Panc1 (cell line): Measurements from ENCODE around the gene PLD2. TPM values are rescaled to one million over a fixed set of nuclear protein-coding genes. Genes with fewer than 3 reads are reported as not detected.
A peak's percentile ranks its signal among the peaks of the same experiment; 100 is the strongest.

Source experiments
- ATAC-seq: fragments of 200-7000 bp; cut with Tn5 transposase; 2 replicates; pipeline ENCODE4 v1.9.1; 2020; ENCODE audit warnings: mild to moderate bottlenecking, moderate library complexity
- Bru-seq: library from RNA; stranded (reverse); fragments of 400-500 nt; gene quantifications from one replicate; lab custom pipeline; 2021; lab: Mats Ljungman, UMichigan
- BruChase-seq, 2 experiments: library from RNA; stranded (reverse); fragments of 400-500 nt; gene quantifications; one replicate each; lab custom pipeline; 2021; lab: Mats Ljungman, UMichigan
- BruUV-seq: library from RNA; stranded (reverse); fragments of 400-500 nt; replicated peaks from 2 replicates; lab custom pipeline; 2021; lab: Mats Ljungman, UMichigan
- CTCF ChIA-PET: fragments of 300-600 bp; sonication (Branson Sonifier 250); formaldehyde crosslinking; loops from one replicate; lab custom pipeline; 2022; ENCODE audit warnings: antibody characterized with exemption; lab: Charles Lee
- POLR2A ChIA-PET: fragments of 300-600 bp; sonication (Branson Sonifier 250); formaldehyde crosslinking; loops from one replicate; lab custom pipeline; 2022; ENCODE audit warnings: antibody characterized with exemption; lab: Charles Lee
- DNase-seq: peaks from one replicate; pipeline ENCODE4 v3.0.0-alpha.2; 2010; ENCODE audit warnings: low read depth, low spot score
- H3K27ac ChIP-seq: 2 replicates; pipeline ENCODE4 v1.5.1; 2011; ENCODE audit warnings: mild to moderate bottlenecking, low read length, inconsistent platforms
- H3K27me3 ChIP-seq: fragments of 200-500 bp; sonication (Bioruptor generic); 2 replicates; pipeline ENCODE4 v1.6.0; 2014; ENCODE audit warnings: low read length, inconsistent platforms; ENCODE audit not compliant: control insufficient read depth, insufficient read depth
- H3K36me3 ChIP-seq: fragments of 200-500 bp; sonication (Bioruptor generic); 2 replicates; pipeline ENCODE4 v1.5.1; 2014; ENCODE audit warnings: inconsistent platforms, mild to moderate bottlenecking, low read length, moderate library complexity; ENCODE audit not compliant: control insufficient read depth, insufficient read depth
- H3K4me1 ChIP-seq: 2 replicates; pipeline ENCODE4 v1.5.1; 2011; ENCODE audit warnings: inconsistent platforms, mild to moderate bottlenecking, low read length, moderate library complexity; ENCODE audit not compliant: control insufficient read depth, insufficient read depth
- H3K4me3 ChIP-seq, 2 experiments: 2 replicates each; pipeline ENCODE4 v1.5.1; 2011 to 2012; ENCODE audit warnings: low read depth in 2 of 2, low read length in 2 of 2, mild to moderate bottlenecking in 2 of 2, inconsistent platforms in 1 of 2, moderate library complexity in 1 of 2
- H3K9me3 ChIP-seq: fragments of 200-500 bp; sonication (Bioruptor generic); 2 replicates; pipeline ENCODE4 v1.5.1; 2014; ENCODE audit warnings: low read depth, mild to moderate bottlenecking, inconsistent platforms, low read length, moderate library complexity; ENCODE audit not compliant: control insufficient read depth, insufficient read depth
- POLR2AphosphoS5 ChIP-seq: IDR thresholded peaks from 2 replicates; pipeline ENCODE4 v1.6.1; 2012; ENCODE audit warnings: mild to moderate bottlenecking, low read depth, low read length, moderate library complexity
- SIN3A ChIP-seq: IDR thresholded peaks from 2 replicates; pipeline ENCODE4 v1.6.1; 2012; ENCODE audit warnings: low read depth, mild to moderate bottlenecking, low read length, moderate library complexity, borderline replicate concordance; ENCODE audit not compliant: insufficient read depth
- TCF7L2 ChIP-seq: IDR thresholded peaks from 2 replicates; pipeline ENCODE4 v1.6.1; 2011; ENCODE audit warnings: mild to moderate bottlenecking, low read depth, low read length, inconsistent platforms
- in situ Hi-C: cut with HindIII; loops from 2 replicates; pipeline ENCODE4 v1.10.0; 2016; ENCODE audit warnings: low sequenced_read_pairs, low pct_unique_long_range_greater_than_20kb
- intact Hi-C: fragments of 100-400 bp; cut with micrococcal nuclease; formaldehyde crosslinking; loops from one replicate; pipeline ENCODE4 v1.10.0; 2022; ENCODE audit not compliant: unreplicated experiment
- long read RNA-seq: library from polyadenylated mRNA; unstranded; transcript quantifications from one replicate; pipeline ENCODE4 v2.0.0, GENCODE V29; 2021; ENCODE audit not compliant: unreplicated experiment
- polyA plus RNA-seq: library from polyadenylated mRNA; unstranded; fragments of >200 nt; gene quantifications from one replicate; pipeline ENCODE4 v1.2.1, GENCODE V29; 2012; ENCODE audit warnings: missing spikeins; ENCODE audit not compliant: insufficient read length
- total RNA-seq: library from RNA; stranded (reverse); gene quantifications from one replicate; pipeline ENCODE4 v1.2.1, GENCODE V29; 2021; ENCODE audit not compliant: unreplicated experiment
- TF ChIP-seq, protein P1 (sequence below), 2 experiments: IDR thresholded peaks; 2 replicates each; pipeline ENCODE4 v1.6.1; 2011 to 2012; ENCODE audit warnings: low read depth in 2 of 2, control low read depth in 1 of 2, low read length in 1 of 2, mild to moderate bottlenecking in 1 of 2, moderate library complexity in 1 of 2; ENCODE audit not compliant: insufficient read depth in 1 of 2
- TF ChIP-seq, protein P2 (sequence below): fragments of 450-650 bp; IDR thresholded peaks from 2 replicates; pipeline ENCODE4 v1.5.1; 2017; ENCODE audit warnings: mild to moderate bottlenecking

PLD2 gene, protein sequence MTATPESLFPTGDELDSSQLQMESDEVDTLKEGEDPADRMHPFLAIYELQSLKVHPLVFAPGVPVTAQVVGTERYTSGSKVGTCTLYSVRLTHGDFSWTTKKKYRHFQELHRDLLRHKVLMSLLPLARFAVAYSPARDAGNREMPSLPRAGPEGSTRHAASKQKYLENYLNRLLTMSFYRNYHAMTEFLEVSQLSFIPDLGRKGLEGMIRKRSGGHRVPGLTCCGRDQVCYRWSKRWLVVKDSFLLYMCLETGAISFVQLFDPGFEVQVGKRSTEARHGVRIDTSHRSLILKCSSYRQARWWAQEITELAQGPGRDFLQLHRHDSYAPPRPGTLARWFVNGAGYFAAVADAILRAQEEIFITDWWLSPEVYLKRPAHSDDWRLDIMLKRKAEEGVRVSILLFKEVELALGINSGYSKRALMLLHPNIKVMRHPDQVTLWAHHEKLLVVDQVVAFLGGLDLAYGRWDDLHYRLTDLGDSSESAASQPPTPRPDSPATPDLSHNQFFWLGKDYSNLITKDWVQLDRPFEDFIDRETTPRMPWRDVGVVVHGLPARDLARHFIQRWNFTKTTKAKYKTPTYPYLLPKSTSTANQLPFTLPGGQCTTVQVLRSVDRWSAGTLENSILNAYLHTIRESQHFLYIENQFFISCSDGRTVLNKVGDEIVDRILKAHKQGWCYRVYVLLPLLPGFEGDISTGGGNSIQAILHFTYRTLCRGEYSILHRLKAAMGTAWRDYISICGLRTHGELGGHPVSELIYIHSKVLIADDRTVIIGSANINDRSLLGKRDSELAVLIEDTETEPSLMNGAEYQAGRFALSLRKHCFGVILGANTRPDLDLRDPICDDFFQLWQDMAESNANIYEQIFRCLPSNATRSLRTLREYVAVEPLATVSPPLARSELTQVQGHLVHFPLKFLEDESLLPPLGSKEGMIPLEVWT
- total RNA-seq (40.2 TPM), Bru-seq, nascent RNA (percentile 54 among the genes with signal in this experiment), BruChase-seq, experiment 1, labeled RNA remaining after a 2-hour chase (percentile 70 among the genes with signal in this experiment), BruChase-seq, experiment 2, labeled RNA remaining after a 6-hour chase (percentile 72 among the genes with signal in this experiment)
- polyA plus RNA-seq, result 39.1 TPM
- long read RNA-seq, transcript PLD2-201 (25 exons, 3,503 nt), result major isoform, 17 of 49 reads
- long read RNA-seq, partial matches to known transcripts, result 8 of 49 reads
- long read RNA-seq, other reads (novel, unspliced or antisense), result 18 of 49 reads

DNA sequence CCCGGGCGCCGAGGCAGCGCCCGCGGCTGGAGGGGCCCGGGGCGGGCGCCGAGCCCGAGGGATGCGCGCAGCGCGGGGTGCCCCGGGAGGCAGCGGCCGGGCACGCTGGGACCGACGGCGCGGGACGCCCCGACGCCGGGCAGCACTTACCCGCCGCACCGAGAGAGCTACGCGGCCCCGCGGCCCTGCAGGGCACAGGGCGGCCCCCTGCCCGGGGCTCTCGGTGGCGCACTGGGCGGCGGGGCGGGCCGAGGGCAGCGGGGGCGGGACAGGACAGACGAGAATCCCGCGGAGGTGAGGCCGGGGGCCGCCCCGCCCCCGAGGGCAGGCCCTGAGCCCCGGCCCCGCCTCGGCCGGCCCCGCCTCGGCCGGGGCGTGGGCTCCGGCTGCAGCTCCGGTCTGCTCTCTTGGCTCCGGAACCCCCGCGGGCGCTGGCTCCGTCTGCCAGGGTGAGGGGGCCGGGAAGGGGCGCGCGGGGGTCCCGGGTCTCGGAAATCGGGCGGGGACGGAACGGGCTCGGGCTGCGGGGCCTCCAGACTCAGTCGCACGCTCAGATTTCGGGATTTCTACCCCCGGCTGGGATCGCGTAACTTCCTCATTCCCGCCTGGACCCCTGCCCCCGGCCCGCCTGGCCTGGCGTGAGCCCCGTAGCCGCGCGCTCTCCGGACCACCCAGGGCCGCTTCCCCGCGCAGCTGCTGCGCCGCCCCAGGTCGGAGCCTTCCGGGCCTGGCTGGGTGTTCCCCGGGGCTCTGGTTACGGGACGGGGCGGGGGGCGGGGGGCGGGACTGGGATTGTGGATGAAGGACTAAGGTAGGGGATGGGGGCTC is at the start of gene PLD2:
Gene PLD2 (plus strand): TSS at position 376 of the 828 bp plus-strand sequence. CDS start 621 bp downstream, outside the sequence.
- ChIA-PET POLR2A (interaction anchor here (0.5 to 0.6 kb wide), 2 partner anchors 18 to 248 kb away, joined by 3 read pairs; no protein-coding TSS in a partner anchor), CTCF (no interaction called here)
- BruUV-seq, result no TSS peak

DNA sequence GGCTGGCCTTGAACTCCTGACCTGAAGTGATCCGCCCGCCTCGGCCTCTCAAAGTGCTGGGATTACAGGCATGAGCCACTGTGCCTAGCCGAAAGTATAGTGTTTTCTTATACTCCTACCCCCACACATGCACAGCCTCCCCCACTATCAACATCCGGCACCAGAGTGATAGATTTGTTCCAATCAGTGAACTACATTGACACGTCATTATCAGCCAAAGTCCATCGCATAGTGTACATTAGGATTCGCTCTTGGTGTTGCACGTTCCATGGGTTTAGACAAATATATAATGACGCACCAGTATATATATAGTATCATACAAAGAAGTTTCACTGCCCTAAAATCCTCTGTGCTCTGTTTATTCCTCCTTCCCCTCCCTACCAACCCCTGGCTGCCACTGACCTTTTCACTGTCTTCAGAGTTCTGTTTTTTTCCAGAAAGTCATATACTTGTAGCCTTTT is 47.1 kb upstream of the PLD2 start:
- CTCF ChIA-PET, result no interaction called here
- no peaks in the 10 kb centered on the region for H3K27me3 ChIP-seq

More for the DNA sequence above, at the start of gene PLD2:
- in situ Hi-C loops (no loop called here), intact Hi-C loops (no loop called here)
- no peaks in the 10 kb centered on the region for H3K9me3 ChIP-seq
- ATAC-seq (peak; percentile 99), DNase-seq (no peak)
- H3K4me1 ChIP-seq, result peaks cover 3% of the 10 kb centered on the region; the same call in 1 of the 2 replicates
- no peaks in the 10 kb centered on the region for H3K36me3 ChIP-seq
- H3K4me3 ChIP-seq, result peak within 1 kb of the TSS; percentile 63 to 71
- TF ChIP-seq SIN3A, result no peak
- TF ChIP-seq POLR2AphosphoS5, result peak; percentile 32; the same call in 1 of the 2 replicates
- no peaks in the 10 kb centered on the region for H3K27me3 ChIP-seq
- H3K27ac ChIP-seq, result peak within 1 kb of the TSS; percentile 74

More for the DNA sequence above, 47.1 kb upstream of the PLD2 start:
- Histone ChIP-seq H3K36me3 (no peaks in the 10 kb centered on the region), H3K9me3 (no peaks in the 10 kb centered on the region), H3K27ac (no peak overlapping the region), H3K4me3 (no peak overlapping the region), H3K4me1 (no peaks in the 10 kb centered on the region)
- TF ChIP-seq TCF7L2 (no peak), POLR2AphosphoS5 (no peak), SIN3A (no peak)
- TF ChIP-seq, protein P1, sequence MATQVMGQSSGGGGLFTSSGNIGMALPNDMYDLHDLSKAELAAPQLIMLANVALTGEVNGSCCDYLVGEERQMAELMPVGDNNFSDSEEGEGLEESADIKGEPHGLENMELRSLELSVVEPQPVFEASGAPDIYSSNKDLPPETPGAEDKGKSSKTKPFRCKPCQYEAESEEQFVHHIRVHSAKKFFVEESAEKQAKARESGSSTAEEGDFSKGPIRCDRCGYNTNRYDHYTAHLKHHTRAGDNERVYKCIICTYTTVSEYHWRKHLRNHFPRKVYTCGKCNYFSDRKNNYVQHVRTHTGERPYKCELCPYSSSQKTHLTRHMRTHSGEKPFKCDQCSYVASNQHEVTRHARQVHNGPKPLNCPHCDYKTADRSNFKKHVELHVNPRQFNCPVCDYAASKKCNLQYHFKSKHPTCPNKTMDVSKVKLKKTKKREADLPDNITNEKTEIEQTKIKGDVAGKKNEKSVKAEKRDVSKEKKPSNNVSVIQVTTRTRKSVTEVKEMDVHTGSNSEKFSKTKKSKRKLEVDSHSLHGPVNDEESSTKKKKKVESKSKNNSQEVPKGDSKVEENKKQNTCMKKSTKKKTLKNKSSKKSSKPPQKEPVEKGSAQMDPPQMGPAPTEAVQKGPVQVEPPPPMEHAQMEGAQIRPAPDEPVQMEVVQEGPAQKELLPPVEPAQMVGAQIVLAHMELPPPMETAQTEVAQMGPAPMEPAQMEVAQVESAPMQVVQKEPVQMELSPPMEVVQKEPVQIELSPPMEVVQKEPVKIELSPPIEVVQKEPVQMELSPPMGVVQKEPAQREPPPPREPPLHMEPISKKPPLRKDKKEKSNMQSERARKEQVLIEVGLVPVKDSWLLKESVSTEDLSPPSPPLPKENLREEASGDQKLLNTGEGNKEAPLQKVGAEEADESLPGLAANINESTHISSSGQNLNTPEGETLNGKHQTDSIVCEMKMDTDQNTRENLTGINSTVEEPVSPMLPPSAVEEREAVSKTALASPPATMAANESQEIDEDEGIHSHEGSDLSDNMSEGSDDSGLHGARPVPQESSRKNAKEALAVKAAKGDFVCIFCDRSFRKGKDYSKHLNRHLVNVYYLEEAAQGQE (IDR thresholded peaks at IDR 0.05; ENCODE audit: insufficient read depth in 1 of 2, low read depth in 2 of 2, low read length in 1 of 2), result no peak
- TF ChIP-seq, protein P2, sequence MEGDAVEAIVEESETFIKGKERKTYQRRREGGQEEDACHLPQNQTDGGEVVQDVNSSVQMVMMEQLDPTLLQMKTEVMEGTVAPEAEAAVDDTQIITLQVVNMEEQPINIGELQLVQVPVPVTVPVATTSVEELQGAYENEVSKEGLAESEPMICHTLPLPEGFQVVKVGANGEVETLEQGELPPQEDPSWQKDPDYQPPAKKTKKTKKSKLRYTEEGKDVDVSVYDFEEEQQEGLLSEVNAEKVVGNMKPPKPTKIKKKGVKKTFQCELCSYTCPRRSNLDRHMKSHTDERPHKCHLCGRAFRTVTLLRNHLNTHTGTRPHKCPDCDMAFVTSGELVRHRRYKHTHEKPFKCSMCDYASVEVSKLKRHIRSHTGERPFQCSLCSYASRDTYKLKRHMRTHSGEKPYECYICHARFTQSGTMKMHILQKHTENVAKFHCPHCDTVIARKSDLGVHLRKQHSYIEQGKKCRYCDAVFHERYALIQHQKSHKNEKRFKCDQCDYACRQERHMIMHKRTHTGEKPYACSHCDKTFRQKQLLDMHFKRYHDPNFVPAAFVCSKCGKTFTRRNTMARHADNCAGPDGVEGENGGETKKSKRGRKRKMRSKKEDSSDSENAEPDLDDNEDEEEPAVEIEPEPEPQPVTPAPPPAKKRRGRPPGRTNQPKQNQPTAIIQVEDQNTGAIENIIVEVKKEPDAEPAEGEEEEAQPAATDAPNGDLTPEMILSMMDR, result no peak
- no peak for ATAC-seq
- intact Hi-C loops, result no loop called here
- no TSS peak for BruUV-seq
- in situ Hi-C loops, result no loop called here
- DNase-seq, result no peak
- POLR2A ChIA-PET, result no interaction called here
